Activated naive CD4-positive, alpha-beta T cell treated with anti-CD3 and anti-CD28 coated beads, Interleukin-2, amount 10 ng/mL, durations not matched to agents 7 days and 5 days (primary cell): Measurements from ENCODE around the gene SMAD7.
A peak's percentile ranks its signal among the peaks of the same experiment; 100 is the strongest.

ENCODE experiments used
- CTCF ChIA-PET: fragments of 350-600 bp; sonication (Branson Sonifier 250); formaldehyde crosslinking; loops from one replicate; lab custom pipeline; 2021; ENCODE audit warnings: antibody characterized with exemption; lab: Charles Lee
- DNase-seq: peaks from one replicate; pipeline ENCODE4 v3.0.0-alpha.2; 2020
- H3K27ac Mint-ChIP-seq: one replicate; pipeline ENCODE4 v1.8.0; 2021; ENCODE audit warnings: mild to moderate bottlenecking, moderate library complexity, mixed read lengths
- H3K27me3 Mint-ChIP-seq: one replicate; pipeline ENCODE4 v1.8.0; 2021; ENCODE audit warnings: mild to moderate bottlenecking, mixed read lengths
- H3K36me3 Mint-ChIP-seq: one replicate; pipeline ENCODE4 v1.8.0; 2021; ENCODE audit warnings: mixed read lengths
- H3K4me1 Mint-ChIP-seq: one replicate; pipeline ENCODE4 v1.8.0; 2021; ENCODE audit warnings: mixed read lengths
- H3K4me3 Mint-ChIP-seq: one replicate; pipeline ENCODE4 v1.8.0; 2021; ENCODE audit warnings: mild to moderate bottlenecking, moderate library complexity, mixed read lengths
- H3K9me3 Mint-ChIP-seq: one replicate; pipeline ENCODE4 v1.8.0; 2021; ENCODE audit warnings: mixed read lengths

The SMAD7 gene

GRCh38 chr18:48949606-48950535 is 894 bp downstream of the SMAD7 start:
- Mint-ChIP-seq H3K27me3 (peaks cover 52% of the 10 kb centered on the region), H3K27ac (peak overlapping the region; percentile 81), H3K4me3 (peak overlapping the region; percentile 92), H3K9me3 (no peaks in the 10 kb centered on the region), H3K36me3 (peaks cover 44% of the 10 kb centered on the region), H3K4me1 (peaks cover 46% of the 10 kb centered on the region)
- DNase-seq, result peak; percentile 53
- CTCF ChIA-PET, result interaction anchor here (1.1 to 1.2 kb wide), 2 partner anchors 34 to 177 kb away, joined by 3 to 4 read pairs; no protein-coding TSS in a partner anchor

- Mint-ChIP-seq H3K4me3 (peak overlapping the region; percentile 92), H3K27me3 (peaks cover 45% of the 10 kb centered on the region), H3K36me3 (peaks cover 52% of the 10 kb centered on the region), H3K9me3 (no peaks in the 10 kb centered on the region), H3K27ac (peak overlapping the region; percentile 75), H3K4me1 (peaks cover 51% of the 10 kb centered on the region)
- peak; percentile 61 for DNase-seq
- CTCF ChIA-PET, result interaction anchor here (1.2 kb wide), 1 partner anchor 33 kb away, joined by 3 read pairs; no protein-coding TSS in a partner anchor
These were observed 1.6 kb downstream of the SMAD7 start for GRCh38 chr18:48949050-48949605.

DNA sequence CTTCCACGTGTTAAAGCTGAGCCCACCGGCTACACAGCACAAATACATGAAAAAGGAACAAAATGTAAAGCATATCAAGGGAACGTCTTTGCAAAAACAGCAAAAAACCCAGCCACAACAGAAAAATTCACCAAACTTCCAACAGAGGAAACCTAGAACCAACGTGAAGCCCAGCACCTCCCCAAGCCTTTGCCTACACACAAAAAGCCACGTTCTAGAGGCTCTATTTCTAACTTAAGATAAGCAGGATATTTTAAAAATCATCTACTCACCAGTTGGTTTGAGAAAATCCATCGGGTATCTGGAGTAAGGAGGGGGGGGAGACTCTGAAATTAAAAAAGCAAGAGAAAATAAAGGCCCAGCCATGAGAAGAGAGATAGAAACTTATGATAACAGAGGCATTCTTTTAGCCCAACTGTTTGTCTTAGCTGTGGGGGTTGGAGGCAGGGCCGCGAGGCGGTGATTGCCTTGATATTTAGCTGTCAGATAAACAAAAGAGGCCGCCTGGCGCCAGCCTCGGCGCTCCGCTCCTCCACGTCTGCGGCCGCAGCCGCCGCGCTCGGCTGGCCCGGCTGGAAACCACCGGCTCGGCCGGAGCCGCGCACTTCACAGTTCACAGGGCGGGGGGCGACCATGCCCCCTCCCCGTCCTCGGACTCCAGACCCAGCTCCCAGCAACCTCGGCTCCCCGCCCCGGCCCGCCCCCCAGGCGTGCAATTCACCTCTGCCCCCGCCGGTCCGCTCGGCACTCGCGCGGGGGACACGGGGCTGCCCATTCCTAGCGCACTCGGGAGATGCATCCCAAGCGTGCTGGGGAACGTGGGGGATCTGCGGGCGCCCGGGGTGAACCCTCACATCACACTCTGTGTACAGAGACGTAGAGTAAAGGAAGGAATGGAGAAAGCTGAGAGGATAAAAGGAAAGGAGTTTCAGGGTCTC is 2.4 kb downstream of the SMAD7 start:
- Mint-ChIP-seq H3K9me3 (no peaks in the 10 kb centered on the region), H3K27ac (peak overlapping the region; percentile 77), H3K4me1 (peaks cover 57% of the 10 kb centered on the region), H3K36me3 (peaks cover 59% of the 10 kb centered on the region), H3K4me3 (peak overlapping the region; percentile 92), H3K27me3 (peaks cover 39% of the 10 kb centered on the region)
- DNase-seq, result peak; percentile 69
- CTCF ChIA-PET, result interaction anchor here (0.8 to 1.2 kb wide), 4 partner anchors 19 to 169 kb away, joined by 3 to 4 read pairs (median 3); no protein-coding TSS in a partner anchor

DNA sequence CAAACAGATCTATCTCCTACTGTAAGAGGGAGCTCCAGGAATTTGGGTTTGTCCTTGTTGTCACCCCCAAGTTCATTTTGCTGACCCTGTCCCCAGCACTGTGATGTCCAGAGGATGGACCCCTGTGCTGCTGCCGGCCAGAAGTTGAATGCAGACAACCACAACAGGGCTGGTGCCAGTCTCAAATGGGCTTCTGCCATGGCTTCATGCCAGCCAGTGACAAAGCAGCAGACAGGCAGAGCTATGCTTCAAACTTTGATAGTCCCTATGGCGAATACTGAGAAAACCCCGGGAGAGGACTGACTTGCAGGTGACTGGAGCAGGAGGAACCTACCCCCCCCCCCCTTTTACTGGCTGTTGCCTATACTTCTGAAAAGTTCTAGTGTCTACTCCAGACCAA is 3.2 kb downstream of the SMAD7 start:
- no peak for DNase-seq
- H3K36me3 Mint-ChIP-seq, result peaks cover 67% of the 10 kb centered on the region
- peak overlapping the region; percentile 92 for H3K4me3 Mint-ChIP-seq
- H3K9me3 Mint-ChIP-seq, result no peaks in the 10 kb centered on the region
- H3K4me1 Mint-ChIP-seq, result peaks cover 62% of the 10 kb centered on the region
- CTCF ChIA-PET, result interaction anchor here (0.8 to 2.3 kb wide), 4 partner anchors 18 to 170 kb away, joined by 3 to 7 read pairs (median 4); no protein-coding TSS in a partner anchor
- H3K27ac Mint-ChIP-seq, result no peak overlapping the region
- H3K27me3 Mint-ChIP-seq, result peaks cover 35% of the 10 kb centered on the region

DNA sequence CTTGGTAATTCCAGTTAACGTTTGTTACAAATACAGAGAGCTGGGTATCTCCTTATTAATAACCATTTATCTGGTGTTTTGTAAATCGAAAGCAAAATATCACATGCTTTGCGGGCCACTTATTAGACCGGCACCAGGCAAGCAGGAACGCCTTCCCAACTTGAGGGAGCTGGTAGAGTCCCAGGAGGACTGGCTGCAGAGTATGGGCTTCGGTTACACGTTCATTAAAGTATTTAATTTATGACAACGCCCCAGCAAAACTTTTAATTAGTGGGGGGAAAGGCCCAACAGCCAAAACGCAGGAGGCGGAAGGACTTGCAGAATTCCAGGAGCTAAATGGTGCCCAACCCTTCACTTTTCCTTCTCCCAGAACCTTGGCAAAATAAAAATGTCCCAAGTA is 3.7 kb downstream of the SMAD7 start:
- H3K9me3 Mint-ChIP-seq, result no peaks in the 10 kb centered on the region
- peaks cover 72% of the 10 kb centered on the region for H3K36me3 Mint-ChIP-seq
- H3K27me3 Mint-ChIP-seq, result peaks cover 30% of the 10 kb centered on the region
- DNase-seq, result no peak
- CTCF ChIA-PET, result interaction anchor here (0.9 to 2.3 kb wide), 2 partner anchors 170 to 469 kb away, joined by 3 to 7 read pairs; no protein-coding TSS in a partner anchor
- no peak overlapping the region for H3K27ac Mint-ChIP-seq
- H3K4me3 Mint-ChIP-seq, result peak overlapping the region; percentile 92
- H3K4me1 Mint-ChIP-seq, result peaks cover 63% of the 10 kb centered on the region

DNA sequence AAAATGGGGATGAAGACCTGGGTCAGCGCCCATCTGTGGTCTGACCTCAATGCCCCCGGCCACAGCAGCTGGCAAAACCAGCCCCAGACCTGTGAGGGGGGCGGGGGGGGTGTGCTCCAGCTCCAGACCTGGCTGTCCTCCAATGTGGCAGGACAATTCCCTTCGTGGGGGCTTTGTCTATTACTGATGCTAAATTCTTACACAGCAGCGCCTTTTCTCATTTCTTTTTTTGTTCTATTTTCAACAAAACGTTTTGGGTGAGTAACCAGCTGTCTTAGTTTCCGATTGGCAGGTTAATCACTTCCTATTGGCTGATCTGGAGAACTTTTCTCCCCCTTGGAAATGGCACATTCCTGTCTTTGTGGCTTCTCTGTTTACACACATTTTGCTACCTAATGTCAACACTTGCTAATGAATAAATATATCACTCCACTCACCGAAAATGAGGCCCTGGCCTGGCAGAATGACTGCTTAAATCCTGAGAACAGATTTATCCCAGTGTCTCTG is 4.4 kb downstream of the SMAD7 start:
- CTCF ChIA-PET, result interaction anchor here (0.9 to 2.3 kb wide), 2 partner anchors 169 to 469 kb away, joined by 3 to 7 read pairs; no protein-coding TSS in a partner anchor
- peaks cover 69% of the 10 kb centered on the region for H3K4me1 Mint-ChIP-seq
- H3K27me3 Mint-ChIP-seq, result peaks cover 29% of the 10 kb centered on the region
- H3K27ac Mint-ChIP-seq, result no peak overlapping the region
- H3K9me3 Mint-ChIP-seq, result no peaks in the 10 kb centered on the region
- H3K4me3 Mint-ChIP-seq, result peak overlapping the region; percentile 92
- no peak for DNase-seq
- H3K36me3 Mint-ChIP-seq, result peaks cover 79% of the 10 kb centered on the region

GRCh38 chr18:48945953-48946217 is 4.9 kb downstream of the SMAD7 start:
- CTCF ChIA-PET, result interaction anchor here (1.2 to 2.3 kb wide), 2 partner anchors 13 to 169 kb away, joined by 3 to 7 read pairs; no protein-coding TSS in a partner anchor
- Mint-ChIP-seq H3K4me3 (peak overlapping the region; percentile 40), H3K4me1 (peaks cover 74% of the 10 kb centered on the region), H3K9me3 (no peaks in the 10 kb centered on the region), H3K27ac (no peak overlapping the region), H3K27me3 (peaks cover 24% of the 10 kb centered on the region), H3K36me3 (peaks cover 83% of the 10 kb centered on the region)
- DNase-seq, result peak; percentile 10

- Mint-ChIP-seq H3K27me3 (peaks cover 17% of the 10 kb centered on the region), H3K9me3 (no peaks in the 10 kb centered on the region), H3K27ac (no peak overlapping the region), H3K36me3 (peaks cover 90% of the 10 kb centered on the region), H3K4me1 (peaks cover 87% of the 10 kb centered on the region), H3K4me3 (peak overlapping the region; percentile 62)
- CTCF ChIA-PET, result no interaction called here
- no peak for DNase-seq
These were observed 6.1 kb downstream of the SMAD7 start for GRCh38 chr18:48944634-48945033.

- Mint-ChIP-seq H3K27me3 (peaks cover 10% of the 10 kb centered on the region), H3K27ac (peak overlapping the region; percentile 50), H3K9me3 (no peaks in the 10 kb centered on the region), H3K4me1 (peaks cover 93% of the 10 kb centered on the region), H3K4me3 (peak overlapping the region; percentile 62), H3K36me3 (peaks cover 89% of the 10 kb centered on the region)
- CTCF ChIA-PET, result no interaction called here
- peak; percentile 63 for DNase-seq
These were observed 6.8 kb downstream of the SMAD7 start for GRCh38 chr18:48943736-48944527.

GRCh38 chr18:48943333-48943732 is 7.4 kb downstream of the SMAD7 start:
- peaks cover 94% of the 10 kb centered on the region for H3K36me3 Mint-ChIP-seq
- peak overlapping the region; percentile 61 for H3K27ac Mint-ChIP-seq
- H3K4me3 Mint-ChIP-seq, result peak overlapping the region; percentile 62

GRCh38 chr18:48942554-48943261 is 8.1 kb downstream of the SMAD7 start:
- peaks cover 99% of the 10 kb centered on the region for H3K4me1 Mint-ChIP-seq
- H3K4me3 Mint-ChIP-seq, result peak overlapping the region; percentile 37
- H3K9me3 Mint-ChIP-seq, result no peaks in the 10 kb centered on the region
- DNase-seq, result peak; percentile 13
- H3K36me3 Mint-ChIP-seq, result peaks cover 94% of the 10 kb centered on the region
- H3K27me3 Mint-ChIP-seq, result peaks cover 3% of the 10 kb centered on the region
- peak overlapping the region; percentile 95 for H3K27ac Mint-ChIP-seq
- CTCF ChIA-PET, result no interaction called here

More at GRCh38 chr18:48943333-48943732, 7.4 kb downstream of the SMAD7 start:
- DNase-seq, result no peak
- CTCF ChIA-PET, result no interaction called here
- Mint-ChIP-seq H3K27me3 (peaks cover 7% of the 10 kb centered on the region), H3K9me3 (no peaks in the 10 kb centered on the region), H3K4me1 (peaks cover 99% of the 10 kb centered on the region)

DNA sequence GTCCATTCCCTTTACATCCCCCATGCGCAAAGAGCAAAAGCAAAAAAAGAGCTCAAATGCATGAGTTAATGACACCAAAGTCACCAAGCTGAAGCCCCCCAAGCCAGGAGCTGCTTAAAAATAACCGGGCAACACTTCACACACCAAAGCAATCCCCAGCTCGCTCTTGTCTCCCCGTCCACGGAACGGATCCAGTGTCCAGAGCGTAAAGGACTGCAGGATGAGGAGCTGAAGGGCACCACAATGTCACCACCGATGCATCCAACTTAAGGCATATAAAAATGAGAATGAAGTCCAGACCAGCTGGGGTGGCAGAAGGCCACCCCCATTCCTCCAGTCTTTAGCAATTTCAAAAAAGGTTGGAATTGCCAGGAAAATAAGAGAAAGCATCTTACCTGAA is 8.7 kb downstream of the SMAD7 start:
- Mint-ChIP-seq H3K27me3 (no peaks in the 10 kb centered on the region), H3K4me1 (peaks cover 99% of the 10 kb centered on the region), H3K36me3 (peaks cover 94% of the 10 kb centered on the region), H3K9me3 (no peaks in the 10 kb centered on the region), H3K4me3 (peak overlapping the region; percentile 70), H3K27ac (peak overlapping the region; percentile 95)
- CTCF ChIA-PET, result interaction anchor here (1.8 kb wide), 1 partner anchor 164 kb away, joined by 5 read pairs; no protein-coding TSS in a partner anchor
- peak; percentile 20 for DNase-seq
